Loucy (cell line): ENCODE measurements around the gene ACAP2.
"Not testable (repeated sequence)": the region's sequence is repeated elsewhere in the genome, so short reads cannot be mapped to it uniquely, and the experiment has no call there.

Source experiments
- H2AFZ ChIP-seq: fragments of 200-600 bp; sonication (generic); 2 replicates; pipeline ENCODE4 v1.6.0; 2016; ENCODE audit warnings: antibody characterized with exemption, mild to moderate bottlenecking, low read length, moderate library complexity
- H3F3A ChIP-seq: fragments of 200-600 bp; 2 replicates; pipeline ENCODE4 v1.6.0; 2016; ENCODE audit warnings: antibody characterized with exemption, low read depth, mild to moderate bottlenecking
- H3K27me3 ChIP-seq: fragments of 200-600 bp; sonication (generic); 2 replicates; pipeline ENCODE4 v1.6.1; 2014; ENCODE audit warnings: low read length, mild to moderate bottlenecking; ENCODE audit not compliant: insufficient read depth, poor library complexity, severe bottlenecking
- H3K36me3 ChIP-seq: fragments of 200-600 bp; sonication (generic); 2 replicates; pipeline ENCODE4 v1.6.1; 2016; ENCODE audit warnings: low read length; ENCODE audit not compliant: insufficient read depth
- H3K4me1 ChIP-seq: fragments of 200-600 bp; sonication (generic); 2 replicates; pipeline ENCODE4 v1.5.1; 2014; ENCODE audit warnings: low read length, mild to moderate bottlenecking; ENCODE audit not compliant: insufficient read depth, poor library complexity, severe bottlenecking
- H3K4me2 ChIP-seq: fragments of 200-600 bp; sonication (generic); 2 replicates; pipeline ENCODE4 v1.6.0; 2014; ENCODE audit warnings: antibody characterized with exemption, low read length, low read depth, mild to moderate bottlenecking; ENCODE audit not compliant: poor library complexity, severe bottlenecking
- H3K4me3 ChIP-seq: fragments of 200-600 bp; sonication (generic); 2 replicates; pipeline ENCODE4 v1.5.1; 2014; ENCODE audit warnings: low read length, mild to moderate bottlenecking, mixed read lengths; ENCODE audit not compliant: poor library complexity, severe bottlenecking
- H3K79me2 ChIP-seq: fragments of 200-600 bp; sonication (generic); 2 replicates; pipeline ENCODE4 v1.6.1; 2014; ENCODE audit warnings: low read length; ENCODE audit not compliant: insufficient read depth
- H3K9ac ChIP-seq: fragments of 200-600 bp; sonication (generic); 2 replicates; pipeline ENCODE4 v1.6.0; 2014; ENCODE audit warnings: mild to moderate bottlenecking, low read depth, low read length, moderate library complexity; ENCODE audit not compliant: poor library complexity, severe bottlenecking
- H3K9me2 ChIP-seq: fragments of 200-600 bp; sonication (generic); replicated peaks from 2 replicates; pipeline ENCODE4 v1.6.1; 2016; ENCODE audit warnings: low read depth, low read length, mixed read lengths
- H3K9me3 ChIP-seq: fragments of 200-600 bp; sonication (generic); 2 replicates; pipeline ENCODE4 v1.6.1; 2014; ENCODE audit warnings: mild to moderate bottlenecking, antibody characterized with exemption, low read length, low read depth; ENCODE audit not compliant: insufficient read depth
- H4K20me1 ChIP-seq: fragments of 200-600 bp; sonication (generic); 2 replicates; pipeline ENCODE4 v1.6.0; 2014; ENCODE audit warnings: antibody characterized with exemption, low read length, mild to moderate bottlenecking; ENCODE audit not compliant: insufficient read depth, poor library complexity, severe bottlenecking
- CTCF ChIP-seq: fragments of 200-600 bp; sonication (generic); conservative IDR thresholded peaks from 2 replicates; pipeline ENCODE4 v1.5.1; 2014; ENCODE audit warnings: mild to moderate bottlenecking, antibody characterized with exemption, low read length
- EZH2phosphoT487 ChIP-seq: fragments of 200-600 bp; IDR thresholded peaks from 2 replicates; pipeline ENCODE4 v1.6.1; 2018; ENCODE audit warnings: antibody characterized with exemption, mild to moderate bottlenecking, moderate library complexity, borderline replicate concordance

ACAP2 gene

GRCh38 chr3:195236076-195236798 is 206.6 kb downstream of the ACAP2 start:
- Histone ChIP-seq H3K4me3 (no peak overlapping the region), H3F3A (no peaks in the 10 kb centered on the region), H4K20me1 (no peaks in the 10 kb centered on the region), H3K4me2 (no peak overlapping the region), H3K79me2 (peaks cover 6% of the 10 kb centered on the region; the same call in 1 of the 2 replicates), H2AFZ (no peak overlapping the region), H3K9me2 (no peaks in the 10 kb centered on the region), H3K27me3 (no peaks in the 10 kb centered on the region), H3K4me1 (peaks cover 12% of the 10 kb centered on the region), H3K36me3 (peaks cover 12% of the 10 kb centered on the region; the same call in 1 of the 2 replicates), H3K9me3 (no peaks in the 10 kb centered on the region; the same call in 1 of the 2 replicates), H3K9ac (no peak overlapping the region)
- TF ChIP-seq EZH2phosphoT487 (no peak), CTCF (no peak)

GRCh38 chr3:195230244-195230643 is 212.6 kb downstream of the ACAP2 start:
- no peak overlapping the region for H3K9ac ChIP-seq
- no peak overlapping the region for H3K4me3 ChIP-seq
- H3K27me3 ChIP-seq = no peaks in the 10 kb centered on the region
- no peaks in the 10 kb centered on the region for H3F3A ChIP-seq
- H3K9me3 ChIP-seq = no peaks in the 10 kb centered on the region
- peaks cover 21% of the 10 kb centered on the region for H3K4me1 ChIP-seq
- H3K4me2 ChIP-seq = no peak overlapping the region
- no peaks in the 10 kb centered on the region for H4K20me1 ChIP-seq
- TF ChIP-seq CTCF = no peak
- TF ChIP-seq EZH2phosphoT487 = no peak
- no peaks in the 10 kb centered on the region for H3K79me2 ChIP-seq
- H3K36me3 ChIP-seq = peaks cover 13% of the 10 kb centered on the region; the same call in 1 of the 2 replicates
- H3K9me2 ChIP-seq = no peaks in the 10 kb centered on the region
- no peak overlapping the region for H2AFZ ChIP-seq

GRCh38 chr3:195228886-195229285 is 213.9 kb downstream of the ACAP2 start:
- H3K9ac ChIP-seq, H2AFZ ChIP-seq, H3K9me3 ChIP-seq, H4K20me1 ChIP-seq, H3K79me2 ChIP-seq, H3K4me3 ChIP-seq, H3K4me2 ChIP-seq, H3F3A ChIP-seq, H3K27me3 ChIP-seq, H3K9me2 ChIP-seq: not testable (repeated sequence)
- Histone ChIP-seq H3K4me1 (peaks cover 30% of the 10 kb centered on the region), H3K36me3 (peaks cover 15% of the 10 kb centered on the region; the same call in 1 of the 2 replicates)

- H3K4me2 ChIP-seq = no peak overlapping the region
- no peaks in the 10 kb centered on the region for H3K27me3 ChIP-seq
- no peak overlapping the region for H3K9ac ChIP-seq
- TF ChIP-seq CTCF (no peak), EZH2phosphoT487 (no peak)
- no peaks in the 10 kb centered on the region for H3K79me2 ChIP-seq
- peaks cover 37% of the 10 kb centered on the region for H3K4me1 ChIP-seq
- H3K9me3 ChIP-seq = no peaks in the 10 kb centered on the region
- H3K4me3 ChIP-seq = no peak overlapping the region
- H2AFZ ChIP-seq = no peak overlapping the region
- no peaks in the 10 kb centered on the region for H4K20me1 ChIP-seq
- no peaks in the 10 kb centered on the region for H3F3A ChIP-seq
- H3K9me2 ChIP-seq = no peaks in the 10 kb centered on the region
- peaks cover 15% of the 10 kb centered on the region; the same call in 1 of the 2 replicates for H3K36me3 ChIP-seq
Observed at GRCh38 chr3:195227871-195228270, 214.9 kb downstream of the ACAP2 start.
